Adrenal gland (tissue), 12 donors: ENCODE results near the gene MTHFD1L. TPM values are rescaled to one million over a fixed set of nuclear protein-coding genes. Genes with fewer than 3 reads are reported as not detected.

Experiments
- DNase-seq, 7 donors: peaks; one replicate each; pipeline ENCODE4 v3.0.0-alpha.2; 2019 to 2020
- H3K27ac ChIP-seq, 5 donors: fragments of 200-600 bp; sonication (generic) in 4 of 5; 1 replicate in 3 of 5; 2 replicates in 2 of 5; pipeline versions ENCODE4 v1.5.1 to v1.8.0; 2016 to 2020; ENCODE audit warnings: mild to moderate bottlenecking in 1 of 5
- H3K27me3 ChIP-seq: fragments of 200-600 bp; 2 replicates; pipeline ENCODE4 v1.8.0; 2021
- H3K36me3 ChIP-seq, 2 donors: fragments of 200-600 bp; replicated peaks in 1 of 2; 1 replicate in 1 of 2; 2 replicates in 1 of 2; pipeline versions ENCODE4 v1.5.1 to v1.8.0; 2018 to 2022
- H3K4me1 ChIP-seq, 2 donors: fragments of 200-600 bp; replicated peaks in 1 of 2; 1 replicate in 1 of 2; 2 replicates in 1 of 2; pipeline versions ENCODE4 v1.5.1 to v1.8.0; 2018 to 2021
- H3K4me3 ChIP-seq, 4 donors: fragments of 200-600 bp; sonication (generic) in 3 of 4; one replicate each; pipeline ENCODE4 v1.5.1; 2016 to 2018
- H3K9me3 ChIP-seq, 3 donors: fragments of 200-600 bp; sonication (generic) in 1 of 3; replicated peaks in 1 of 3; 1 replicate in 2 of 3; 2 replicates in 1 of 3; pipeline versions ENCODE4 v1.5.1 to v1.8.0; 2016 to 2021
- CTCF ChIP-seq, 6 experiments: fragments of 450-650 bp in 4 of 6; fragments of 200-600 bp in 2 of 6; sonication (generic) in 1 of 6; IDR thresholded peaks; 1 replicate in 5 of 6; 2 replicates in 1 of 6; pipeline versions ENCODE4 v1.5.1 to v1.8.0; 2016 to 2021; ENCODE audit warnings: antibody characterized with exemption in 6 of 6, mild to moderate bottlenecking in 2 of 6, moderate library complexity in 1 of 6
- POLR2A ChIP-seq, 2 donors: fragments of 450-650 bp; IDR thresholded peaks; one replicate each; pipeline ENCODE4 v1.6.1; 2017; ENCODE audit warnings: antibody characterized with exemption in 2 of 2, mild to moderate bottlenecking in 2 of 2, moderate library complexity in 1 of 2
- WGBS, 4 donors: extraction: QIAGEN DNeasy Blood & Tissue Kit in 2 of 4; methylation state at CpG; one replicate each; pipeline versions ENCODE4 v1.1.5 to v1.1.7; 2013 to 2017; 5-methylcytosine and 5-hydroxymethylcytosine counted together
- intact Hi-C, 2 donors: fragments of 100-400 bp; cut with DNase I; formaldehyde crosslinking; loops; one replicate each; pipeline versions ENCODE4 v1.14.1 to v1.15.0; 2022 to 2023
- polyA plus RNA-seq, 3 donors: library from polyadenylated mRNA; stranded (reverse); fragments of 200-250 nt in 2 of 3; fragments of 350-450 nt in 1 of 3; fragmentation: Illumina TruSeq in 1 of 3; extraction: RNeasy Lipid Tissue Mini Kit (QIAGEN cat#74804) in 1 of 3; gene quantifications; one replicate each; pipeline ENCODE4 v1.2.3, GENCODE V29; 2013 to 2014
- total RNA-seq, 9 donors: library from RNA; depleted of rRNA in 4 of 9; stranded (reverse); fragments of >200 nt in 4 of 9; fragments of 120-200 nt in 1 of 9; fragmentation: NEBNext Ultra II Directional in 1 of 9; extraction: Animal tissue kit (Norgen Biotek cat#: 25700) in 1 of 9; gene quantifications; one replicate each; pipeline versions ENCODE4 v1.1.0 to v1.2.4, GENCODE V29; 2013 to 2023
- donor health status: healthy with polysubstance abuse.
- donor health status: Bipolar disorder and iron deficiency.
- donor health status: DM: yes; HTN: yes; CAD: no.
- donor health status: DM: no; HTN: no; CAD: no.
- donor health status: DM: no; HTN: no; CAD: no.
- donor health status: DM: yes; HTN: yes; CAD: no.

The MTHFD1L gene
- total and polyA plus RNA-seq, 12 donors = 8.5 to 28.8 (median 18.1) TPM

DNA sequence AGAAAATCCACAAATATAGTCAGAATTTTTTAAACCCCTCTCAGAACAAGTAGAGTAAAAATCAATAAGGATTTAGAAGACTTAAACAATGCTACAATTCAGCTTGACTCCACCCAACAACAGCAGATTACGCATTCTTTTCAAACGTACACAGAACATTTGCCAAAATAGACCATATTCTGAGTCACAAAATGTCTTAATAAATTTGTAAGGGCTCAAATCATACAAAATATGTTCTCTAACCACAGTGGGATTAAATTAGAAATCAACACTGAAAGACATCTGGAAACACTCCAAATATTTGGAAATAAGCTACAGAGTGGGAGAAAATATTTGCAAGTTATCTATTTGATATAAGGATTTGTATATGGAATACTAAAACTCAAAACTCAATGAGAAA, 210.0 kb downstream of the MTHFD1L start:
- no peak for TF ChIP-seq CTCF (IDR thresholded peaks at IDR 0.05)
- TF ChIP-seq POLR2A (IDR thresholded peaks at IDR 0.05) = no peak
- WGBS, 4 donors = 83 to 93% (median 86%) methylated on average over 2 of the region's 2 CpGs
- Histone ChIP-seq H3K36me3 (no peaks in the 10 kb centered on the region), H3K27me3 (no peaks in the 10 kb centered on the region), H3K27ac (no peak overlapping the region), H3K4me1 (peaks cover 4 to 11% of the 10 kb centered on the region in 2 donors), H3K4me3 (no peak overlapping the region), H3K9me3 (no peaks in the 10 kb centered on the region)
- DNase-seq = no peak
- intact Hi-C loops = no loop called here

DNA sequence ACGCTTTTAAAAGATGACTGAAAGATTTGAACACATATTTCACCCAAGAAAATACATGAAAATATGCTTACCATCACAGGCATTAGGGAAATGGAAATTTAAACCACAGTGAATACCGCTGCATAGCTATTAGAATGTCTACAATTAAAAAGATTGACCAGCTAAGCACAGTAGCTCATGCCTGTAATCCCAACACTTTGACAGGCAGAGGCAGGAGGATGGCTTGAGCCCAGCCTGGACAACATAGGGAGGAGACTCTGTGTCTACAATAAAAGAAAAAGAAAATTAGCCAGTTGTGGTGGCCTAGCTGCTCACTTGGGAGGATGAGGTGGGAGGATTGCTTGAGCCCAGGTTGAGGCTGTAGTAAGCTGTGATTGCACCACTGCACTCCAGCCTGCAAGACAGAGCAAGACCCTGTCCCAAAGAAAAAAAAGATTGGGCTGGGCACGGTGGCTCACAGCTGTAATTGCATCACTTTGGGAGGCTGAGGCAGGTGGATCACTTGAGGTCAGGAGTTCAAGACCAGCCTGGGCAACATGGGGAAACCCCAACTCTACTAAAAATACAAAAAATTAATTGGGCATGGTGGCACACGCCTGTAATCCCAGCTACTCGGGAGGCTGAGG, 210.5 kb downstream of the MTHFD1L start:
- Histone ChIP-seq H3K27me3 (no peaks in the 10 kb centered on the region), H3K4me3 (no peak overlapping the region), H3K9me3 (no peaks in the 10 kb centered on the region), H3K27ac (no peak overlapping the region), H3K4me1 (peaks cover 2 to 5% of the 10 kb centered on the region in 2 donors), H3K36me3 (no peaks in the 10 kb centered on the region)
- intact Hi-C loops = no loop called here
- no peak for DNase-seq
- TF ChIP-seq POLR2A (IDR thresholded peaks at IDR 0.05) (no peak), CTCF (IDR thresholded peaks at IDR 0.05) (no peak)
- WGBS, 4 donors = 95 to 97% (median 96%) methylated on average over 5 of the region's 5 CpGs

- TF ChIP-seq POLR2A (IDR thresholded peaks at IDR 0.05) (no peak), CTCF (IDR thresholded peaks at IDR 0.05) (no peak)
- intact Hi-C loops = no loop called here
- 86 to 95% (median 94%) methylated on average over 4 to 6 of the region's 6 CpGs for WGBS, 4 donors
- DNase-seq = no peak
- Histone ChIP-seq H3K4me1 (no peaks in the 10 kb centered on the region), H3K9me3 (no peaks in the 10 kb centered on the region), H3K4me3 (no peak overlapping the region), H3K27ac (no peak overlapping the region), H3K36me3 (no peaks in the 10 kb centered on the region), H3K27me3 (no peaks in the 10 kb centered on the region)
Observed at GRCh38 chr6:151078655-151079054, 213.2 kb downstream of the MTHFD1L start.

DNA sequence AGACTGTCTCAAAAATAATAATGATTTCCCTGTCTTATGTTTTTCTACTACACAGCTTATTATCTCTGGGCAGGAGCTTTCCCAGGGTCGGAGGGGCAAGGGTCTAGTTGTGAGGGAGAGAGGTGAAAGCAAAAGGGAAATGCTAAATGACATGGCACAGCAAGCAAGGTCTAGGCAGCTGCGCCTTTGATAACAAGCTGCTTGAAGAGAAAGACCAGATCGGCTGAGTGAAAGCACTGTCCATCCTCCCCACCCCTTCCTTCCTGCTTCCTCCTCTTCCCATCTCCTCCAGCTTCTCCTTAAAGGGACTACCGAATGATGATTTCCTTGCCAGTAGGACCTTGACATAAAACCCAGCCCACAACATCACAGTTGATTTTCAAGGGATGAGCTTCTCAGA, 216.2 kb downstream of the MTHFD1L start:
- Histone ChIP-seq H3K36me3 (no peaks in the 10 kb centered on the region), H3K27ac (no peak overlapping the region), H3K9me3 (no peaks in the 10 kb centered on the region), H3K4me1 (no peaks in the 10 kb centered on the region), H3K27me3 (no peaks in the 10 kb centered on the region), H3K4me3 (no peak overlapping the region)
- TF ChIP-seq POLR2A (IDR thresholded peaks at IDR 0.05) = no peak
- no peak for TF ChIP-seq CTCF (IDR thresholded peaks at IDR 0.05)
- DNase-seq = no peak
- WGBS, 4 donors = 47 to 70% (median 61%) methylated on average over 4 of the region's 4 CpGs
- intact Hi-C loops = no loop called here
